GM10248 (cell line): ENCODE data around the gene CRKL.
"Not testable (repeated sequence)": the region's sequence is repeated elsewhere in the genome, so short reads cannot be mapped to it uniquely, and the experiment has no call there.

Source experiments
- CTCF ChIA-PET: fragments of 300-600 bp; sonication (Branson Sonifier 250); formaldehyde crosslinking; extraction: SDS; loops from one replicate; lab custom pipeline; 2021; ENCODE audit warnings: antibody characterized with exemption; lab: Yijun Ruan, JAX
- POLR2A ChIA-PET: fragments of 350-650 bp; sonication (Branson Sonifier 250); formaldehyde crosslinking; extraction: SDS; loops from one replicate; lab custom pipeline; 2020; ENCODE audit warnings: antibody characterized with exemption; lab: Yijun Ruan, JAX
- DNase-seq: peaks from one replicate; pipeline ENCODE4 v3.0.0; 2012; ENCODE audit errors: extremely low spot score
- TF ChIP-seq, protein P1 (sequence below): IDR thresholded peaks from 2 replicates; pipeline ENCODE4 v1.5.1; 2012; ENCODE audit warnings: mild to moderate bottlenecking, low read depth; ENCODE audit errors: extremely low read depth, missing control alignments, control extremely low read depth

Gene CRKL

DNA sequence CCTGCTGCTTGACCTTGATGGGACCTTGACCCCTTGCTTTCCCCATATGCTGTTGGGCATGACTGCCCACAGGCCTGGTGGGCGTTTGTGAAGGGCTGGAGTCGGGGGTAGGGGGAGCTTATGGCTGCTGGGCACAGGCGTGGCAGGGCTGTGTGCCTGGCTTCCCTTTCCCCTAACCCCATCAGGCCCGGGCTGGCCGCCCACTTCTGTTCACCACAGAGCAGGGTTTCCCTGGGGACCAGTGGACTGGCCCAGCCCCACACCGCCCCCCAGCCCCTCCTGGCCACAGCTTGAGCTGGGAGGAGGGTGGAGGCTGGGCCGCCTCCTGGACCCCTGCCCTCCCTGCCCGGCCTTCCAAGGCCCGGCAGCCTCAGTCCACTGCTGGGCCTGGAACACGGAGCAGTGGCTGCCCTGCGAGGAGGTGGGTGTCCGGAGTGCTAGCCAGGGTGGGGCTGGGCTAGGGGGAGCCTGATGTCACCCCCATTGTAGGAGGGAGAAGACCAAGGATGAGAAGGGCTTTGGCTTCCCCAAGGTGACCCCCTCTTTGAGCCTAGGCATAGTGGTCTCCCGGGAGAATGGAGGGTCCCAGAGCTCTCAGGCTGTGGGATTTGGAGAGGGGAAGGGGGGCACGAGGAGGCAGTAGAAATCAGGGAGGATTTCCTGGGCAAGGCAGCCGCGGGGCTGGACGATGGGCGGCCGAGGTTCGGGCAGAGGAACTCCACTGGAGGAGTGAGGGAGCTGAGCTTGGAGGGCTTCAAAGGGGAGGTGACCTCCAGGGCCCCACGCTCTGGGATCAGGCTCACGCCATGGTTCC lies 49.9 kb downstream of the CRKL start, which contains the start of gene AIFM3:
Gene AIFM3, plus strand, starts transcription at position 373 of the 814 bp plus-strand sequence. CDS start 690 bp downstream, outside the sequence.
- no peak for DNase-seq
- POLR2A ChIA-PET = no interaction called here
- CTCF ChIA-PET = interaction anchor here (0.9 to 2.7 kb wide), 3 partner anchors 10 to 50 kb away, joined by 3 to 9 read pairs (median 3); partner anchors contain the start of genes CRKL and LZTR1
- TF ChIP-seq, protein P1, sequence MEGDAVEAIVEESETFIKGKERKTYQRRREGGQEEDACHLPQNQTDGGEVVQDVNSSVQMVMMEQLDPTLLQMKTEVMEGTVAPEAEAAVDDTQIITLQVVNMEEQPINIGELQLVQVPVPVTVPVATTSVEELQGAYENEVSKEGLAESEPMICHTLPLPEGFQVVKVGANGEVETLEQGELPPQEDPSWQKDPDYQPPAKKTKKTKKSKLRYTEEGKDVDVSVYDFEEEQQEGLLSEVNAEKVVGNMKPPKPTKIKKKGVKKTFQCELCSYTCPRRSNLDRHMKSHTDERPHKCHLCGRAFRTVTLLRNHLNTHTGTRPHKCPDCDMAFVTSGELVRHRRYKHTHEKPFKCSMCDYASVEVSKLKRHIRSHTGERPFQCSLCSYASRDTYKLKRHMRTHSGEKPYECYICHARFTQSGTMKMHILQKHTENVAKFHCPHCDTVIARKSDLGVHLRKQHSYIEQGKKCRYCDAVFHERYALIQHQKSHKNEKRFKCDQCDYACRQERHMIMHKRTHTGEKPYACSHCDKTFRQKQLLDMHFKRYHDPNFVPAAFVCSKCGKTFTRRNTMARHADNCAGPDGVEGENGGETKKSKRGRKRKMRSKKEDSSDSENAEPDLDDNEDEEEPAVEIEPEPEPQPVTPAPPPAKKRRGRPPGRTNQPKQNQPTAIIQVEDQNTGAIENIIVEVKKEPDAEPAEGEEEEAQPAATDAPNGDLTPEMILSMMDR = no peak

DNA sequence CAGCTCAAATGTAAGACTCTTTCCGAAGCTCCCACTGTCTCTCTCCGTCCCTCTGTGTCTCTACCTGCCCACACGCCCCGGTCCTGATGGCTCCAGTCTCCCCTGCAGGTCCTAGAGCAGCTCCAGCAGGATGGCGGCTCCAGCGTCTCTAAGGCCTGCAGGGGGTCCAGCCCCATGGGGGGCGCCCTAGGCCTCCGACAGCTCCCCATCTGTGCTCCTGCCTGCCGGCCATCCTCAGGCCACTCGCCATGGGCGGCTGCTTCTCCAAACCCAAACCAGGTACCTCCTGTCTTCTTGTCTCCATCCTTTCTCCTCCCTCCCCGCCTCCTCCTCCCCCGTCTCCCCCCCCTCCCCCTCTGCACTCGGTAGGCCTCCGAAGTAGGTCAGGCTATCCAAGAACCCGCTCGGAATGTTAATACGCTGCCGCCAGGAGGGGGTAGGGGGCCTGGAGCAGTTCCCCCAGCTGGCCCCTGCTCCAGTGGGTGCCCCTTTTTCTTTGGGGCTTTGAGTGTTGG lies 50.5 kb downstream of the CRKL start:
- TF ChIP-seq, protein P1 = no peak
- ChIA-PET POLR2A (no interaction called here), CTCF (interaction anchor here (0.8 to 2.7 kb wide), 6 partner anchors 9 to 51 kb away, joined by 3 to 9 read pairs (median 4); partner anchors contain the start of genes CRKL and LZTR1)
- no peak for DNase-seq

DNA sequence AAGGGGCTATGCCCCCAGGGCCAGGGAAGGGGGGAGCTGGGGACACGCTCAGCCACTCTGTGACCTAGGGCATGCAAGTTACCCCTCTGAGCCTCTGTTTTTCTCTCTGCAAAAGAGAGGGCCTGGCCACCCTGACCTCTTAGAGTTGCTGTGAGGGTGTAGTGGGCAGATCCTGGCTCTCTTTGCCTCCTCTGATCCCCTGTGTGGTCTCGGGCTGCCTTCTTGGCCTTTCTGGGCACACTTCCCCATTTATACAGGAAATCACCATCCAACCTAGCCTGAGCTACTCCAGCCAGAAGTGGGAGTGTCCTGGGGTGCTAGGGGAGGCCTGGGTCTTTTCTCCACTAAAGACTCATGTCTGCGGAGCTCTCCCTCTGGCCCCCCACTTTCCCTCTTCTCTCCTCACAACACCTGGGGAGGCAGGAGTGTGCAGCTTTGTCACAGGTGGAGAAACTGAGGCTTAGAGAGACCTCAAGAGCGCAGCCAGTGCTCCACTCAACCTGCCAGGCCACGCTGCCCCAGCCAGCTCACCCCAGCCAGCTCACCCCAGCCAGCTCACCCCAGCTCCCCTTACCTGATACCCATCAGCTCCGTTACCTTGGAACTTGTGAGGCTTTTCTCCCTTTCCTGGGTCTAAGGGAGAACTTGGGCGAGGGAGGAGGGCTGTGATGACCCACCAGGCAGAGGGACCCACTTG lies 51.2 kb downstream of the CRKL start:
- CTCF ChIA-PET = interaction anchor here (0.8 to 2.7 kb wide), 6 partner anchors 9 to 51 kb away, joined by 3 to 9 read pairs (median 4); partner anchors contain the start of genes CRKL and LZTR1
- TF ChIP-seq, protein P1 = no peak
- no peak for DNase-seq
- POLR2A ChIA-PET = no interaction called here

DNA sequence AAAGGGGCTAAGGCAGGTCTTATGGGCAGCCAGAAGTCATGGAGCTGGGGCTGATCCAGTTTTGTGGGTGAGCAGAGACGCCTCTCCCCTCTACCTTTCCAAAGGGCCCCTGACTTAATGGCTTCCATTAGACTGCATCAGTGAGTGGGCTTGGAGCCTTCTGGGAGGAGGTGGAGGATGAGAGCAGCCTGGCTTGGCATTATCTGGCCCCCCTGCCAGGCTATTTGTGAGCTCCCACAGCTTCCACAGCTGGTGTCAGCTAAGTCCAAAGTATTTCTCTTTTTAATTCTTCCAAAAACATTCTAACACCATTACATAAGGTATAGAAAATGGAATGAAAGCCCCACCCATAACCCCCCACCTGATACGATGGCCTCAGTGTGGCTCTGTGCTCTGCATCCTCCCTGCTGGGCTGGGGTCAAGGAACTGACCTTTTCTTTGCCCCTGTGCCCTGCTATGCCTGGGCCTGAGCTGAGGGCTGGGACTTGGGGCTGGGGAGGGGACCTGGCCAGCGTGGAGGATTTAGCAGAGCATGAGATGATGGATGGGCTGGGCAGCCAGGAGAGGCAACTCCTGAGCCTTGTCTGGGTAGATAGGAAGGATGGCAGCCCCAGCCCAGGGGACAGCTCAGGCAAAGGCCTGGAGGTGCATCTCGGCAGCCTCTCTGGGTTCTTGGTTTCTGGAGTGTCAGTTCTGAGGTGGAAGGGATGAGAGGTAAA lies 53.9 kb downstream of the CRKL start:
- TF ChIP-seq, protein P1 = no peak
- DNase-seq = no peak
- CTCF ChIA-PET = interaction anchor here (2.2 kb wide), 2 partner anchors 10 to 11 kb away, joined by 8 to 9 read pairs; partner anchors contain the start of gene LZTR1
- POLR2A ChIA-PET = no interaction called here

GRCh38 chr22:20972014-20972694 lies 54.9 kb downstream of the CRKL start:
- CTCF ChIA-PET = interaction anchor here (0.8 to 2.4 kb wide), 5 partner anchors 9 to 46 kb away, joined by 3 to 11 read pairs (median 4); partner anchors contain the start of gene LZTR1
- DNase-seq, POLR2A ChIA-PET: not testable (repeated sequence)

DNA sequence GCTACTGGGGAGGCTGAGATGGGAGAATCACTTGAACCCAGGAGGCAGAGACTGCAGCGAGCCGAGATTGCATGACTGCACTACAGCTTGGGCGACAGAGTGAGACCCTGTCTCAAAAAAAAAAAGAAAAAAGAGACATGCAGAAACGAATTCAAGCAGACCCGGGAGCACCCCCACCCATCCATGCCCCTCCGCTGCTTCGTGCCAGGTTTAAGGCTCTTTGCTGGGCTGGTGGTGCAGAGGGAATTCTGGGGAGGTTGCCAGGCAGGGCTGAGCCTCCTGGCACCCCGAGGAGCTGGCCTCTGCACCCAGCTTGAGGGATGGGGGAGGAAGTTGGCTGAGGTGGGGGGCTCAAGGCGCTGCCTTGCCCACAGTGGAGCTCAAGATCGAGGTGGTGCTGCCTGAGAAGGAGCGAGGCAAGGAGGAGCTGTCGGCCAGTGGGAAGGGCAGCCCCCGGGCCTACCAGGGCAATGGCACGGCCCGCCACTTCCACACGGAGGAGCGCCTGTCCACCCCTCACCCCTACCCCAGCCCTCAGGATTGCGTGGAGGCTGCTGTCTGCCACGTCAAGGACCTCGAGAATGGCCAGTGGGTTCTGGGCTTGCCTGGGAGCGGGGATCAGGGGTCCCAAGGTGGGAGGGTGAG lies 55.8 kb downstream of the CRKL start:
- DNase-seq = no peak
- ChIA-PET POLR2A (no interaction called here), CTCF (interaction anchor here (1.0 to 2.4 kb wide), 5 partner anchors 9 to 30 kb away, joined by 3 to 11 read pairs (median 4); partner anchors contain the start of gene LZTR1)
- TF ChIP-seq, protein P1 = no peak
